Heart left ventricle (tissue), 13 donors: ENCODE measurements around the gene SERTAD4.

Source experiments
- POLR2A ChIP-seq, 2 donors: fragments of 450-650 bp; IDR thresholded peaks; one replicate each; pipeline ENCODE4 v1.6.1; 2017; ENCODE audit warnings: antibody characterized with exemption in 2 of 2, mild to moderate bottlenecking in 2 of 2, moderate library complexity in 2 of 2
- TF ChIP-seq, protein P1 (sequence below), 12 donors: fragments of 200-600 bp; sonication (generic) in 4 of 12; IDR thresholded peaks; one replicate each; pipeline versions ENCODE4 v1.5.0 to v1.8.0; 2018 to 2022; ENCODE audit warnings: antibody characterized with exemption in 12 of 12, mild to moderate bottlenecking in 5 of 12
- donor health status: ischemic (EF 13 %, LVEDD 7.1; RV severe dilation, severe dysfunction).
- donor health status: DM: no; HTN: yes; CAD: no.
- donor health status: DM: no; HTN: no; CAD: no.
- donor health status: ischemic (EF 25% LVEDD 6.9; RV normal size, moderate dysfunction).
- donor health status: ischemic (EF 25% LVEDD 5.7; RV mildly dilated, moderate dysfunction).
- donor health status: ischemic (EF 35%, LVEDD 5.7; RV mildly dilated, moderate dysfunction).
- donor health status: nonischemic (EF 11% LVEDD 7.7; RV severe dilation, severe dysfunction).
- donor health status: DM: yes; HTN: yes; CAD: no.
- donor health status: PGD.
- donor health status: ischemic (EF 29% LVEDD 5.4; RV normal size, mild dysfunction).
- donor health status: nonischemic (EF 23%, LVEDD 6.1; RV moderate dilation, normal function).

DNA sequence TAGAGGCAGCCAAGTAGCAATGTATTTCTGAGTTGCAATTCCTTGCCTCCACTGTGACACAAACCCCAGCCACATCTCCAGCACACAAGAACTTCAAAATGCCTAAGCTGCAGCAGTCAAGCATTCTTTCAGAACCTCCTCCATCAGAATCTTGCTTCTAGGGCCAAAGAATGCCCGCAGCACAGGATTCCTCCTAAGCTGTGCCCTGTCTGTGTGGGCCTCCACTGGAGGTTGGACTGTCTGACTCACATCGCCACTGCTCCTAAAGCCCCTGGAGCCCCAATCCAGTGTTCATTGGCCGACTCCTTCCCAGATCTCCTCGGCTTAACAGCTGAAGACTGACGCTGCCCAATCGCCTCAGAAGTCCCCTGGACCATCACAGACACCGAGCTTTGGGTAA lies 43.2 kb upstream of the SERTAD4 start:
- TF ChIP-seq, protein P1, sequence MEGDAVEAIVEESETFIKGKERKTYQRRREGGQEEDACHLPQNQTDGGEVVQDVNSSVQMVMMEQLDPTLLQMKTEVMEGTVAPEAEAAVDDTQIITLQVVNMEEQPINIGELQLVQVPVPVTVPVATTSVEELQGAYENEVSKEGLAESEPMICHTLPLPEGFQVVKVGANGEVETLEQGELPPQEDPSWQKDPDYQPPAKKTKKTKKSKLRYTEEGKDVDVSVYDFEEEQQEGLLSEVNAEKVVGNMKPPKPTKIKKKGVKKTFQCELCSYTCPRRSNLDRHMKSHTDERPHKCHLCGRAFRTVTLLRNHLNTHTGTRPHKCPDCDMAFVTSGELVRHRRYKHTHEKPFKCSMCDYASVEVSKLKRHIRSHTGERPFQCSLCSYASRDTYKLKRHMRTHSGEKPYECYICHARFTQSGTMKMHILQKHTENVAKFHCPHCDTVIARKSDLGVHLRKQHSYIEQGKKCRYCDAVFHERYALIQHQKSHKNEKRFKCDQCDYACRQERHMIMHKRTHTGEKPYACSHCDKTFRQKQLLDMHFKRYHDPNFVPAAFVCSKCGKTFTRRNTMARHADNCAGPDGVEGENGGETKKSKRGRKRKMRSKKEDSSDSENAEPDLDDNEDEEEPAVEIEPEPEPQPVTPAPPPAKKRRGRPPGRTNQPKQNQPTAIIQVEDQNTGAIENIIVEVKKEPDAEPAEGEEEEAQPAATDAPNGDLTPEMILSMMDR (IDR thresholded peaks at IDR 0.05): no peak
- TF ChIP-seq POLR2A (IDR thresholded peaks at IDR 0.05): no peak
